Mesendoderm (in vitro differentiated cells): ENCODE measurements around the gene SCP2.

ENCODE experiments used
- DNase-seq: peaks from one replicate; pipeline ENCODE4 v3.0.0; 2013
- H2AK5ac ChIP-seq: 2 replicates; pipeline ENCODE4 v1.6.1; 2013; ENCODE audit warnings: low read length, inconsistent platforms
- H2BK120ac ChIP-seq: 2 replicates; pipeline ENCODE4 v1.6.1; 2013; ENCODE audit warnings: low read depth, mild to moderate bottlenecking, low read length, moderate library complexity, mixed read lengths
- H2BK15ac ChIP-seq: replicated peaks from 2 replicates; pipeline ENCODE4 v1.6.1; 2013; ENCODE audit warnings: low read depth, mild to moderate bottlenecking, moderate library complexity
- H2BK5ac ChIP-seq: 2 replicates; pipeline ENCODE4 v1.6.1; 2013; ENCODE audit warnings: low read length, inconsistent platforms
- H3K18ac ChIP-seq: 2 replicates; pipeline ENCODE4 v1.6.1; 2013; ENCODE audit warnings: mild to moderate bottlenecking, low read length, mixed read lengths
- H3K23ac ChIP-seq: one replicate; pipeline ENCODE4 v1.6.1; 2013; ENCODE audit warnings: low read length
- H3K27ac ChIP-seq: 2 replicates; pipeline ENCODE4 v1.5.1; 2013; ENCODE audit warnings: low read depth, mild to moderate bottlenecking, inconsistent platforms, low read length, moderate library complexity
- H3K27me3 ChIP-seq: 2 replicates; pipeline ENCODE4 v1.6.1; 2013; ENCODE audit warnings: low read length, control low read depth, mild to moderate bottlenecking, inconsistent platforms; ENCODE audit not compliant: insufficient read depth, poor library complexity
- H3K36me3 ChIP-seq: 2 replicates; pipeline ENCODE4 v1.6.1; 2013; ENCODE audit warnings: low read length, inconsistent platforms; ENCODE audit not compliant: control insufficient read depth, insufficient read depth
- H3K4ac ChIP-seq: one replicate; pipeline ENCODE4 v1.6.1; 2013; ENCODE audit warnings: low read depth, mild to moderate bottlenecking, low read length, moderate library complexity
- H3K4me1 ChIP-seq: 2 replicates; pipeline ENCODE4 v1.6.1; 2013; ENCODE audit warnings: low read depth, low read length, inconsistent platforms; ENCODE audit not compliant: control insufficient read depth
- H3K4me2 ChIP-seq: 2 replicates; pipeline ENCODE4 v1.6.1; 2013; ENCODE audit warnings: low read length
- H3K4me3 ChIP-seq: 2 replicates; pipeline ENCODE4 v1.5.1; 2013; ENCODE audit warnings: mild to moderate bottlenecking, low read length
- H3K56ac ChIP-seq: one replicate; pipeline ENCODE4 v1.6.1; 2013; ENCODE audit warnings: low read length
- H3K79me1 ChIP-seq: 2 replicates; pipeline ENCODE4 v1.6.1; 2013; ENCODE audit warnings: low read length, inconsistent platforms
- H3K79me2 ChIP-seq: 2 replicates; pipeline ENCODE4 v1.6.1; 2013; ENCODE audit warnings: mild to moderate bottlenecking, low read length; ENCODE audit not compliant: control insufficient read depth, insufficient read depth
- H3K9ac ChIP-seq: 2 replicates; pipeline ENCODE4 v1.6.1; 2013; ENCODE audit warnings: low read length, inconsistent platforms
- H4K5ac ChIP-seq: one replicate; pipeline ENCODE4 v1.6.1; 2013; ENCODE audit warnings: low read length
- H4K8ac ChIP-seq: one replicate; pipeline ENCODE4 v1.6.1; 2013; ENCODE audit warnings: low read depth, mild to moderate bottlenecking, control low read depth, low read length, moderate library complexity
- WGBS: extraction: QIAGEN DNeasy Blood & Tissue Kit; methylation state at CpG from one replicate; pipeline ENCODE4 v1.1.7; 2013; ENCODE audit warnings: low lambda C conversion rate, missing lambda C conversion rate; ENCODE audit not compliant: insufficient coverage; ENCODE audit errors: extremely low coverage; 5-methylcytosine and 5-hydroxymethylcytosine counted together

SCP2 gene

DNA sequence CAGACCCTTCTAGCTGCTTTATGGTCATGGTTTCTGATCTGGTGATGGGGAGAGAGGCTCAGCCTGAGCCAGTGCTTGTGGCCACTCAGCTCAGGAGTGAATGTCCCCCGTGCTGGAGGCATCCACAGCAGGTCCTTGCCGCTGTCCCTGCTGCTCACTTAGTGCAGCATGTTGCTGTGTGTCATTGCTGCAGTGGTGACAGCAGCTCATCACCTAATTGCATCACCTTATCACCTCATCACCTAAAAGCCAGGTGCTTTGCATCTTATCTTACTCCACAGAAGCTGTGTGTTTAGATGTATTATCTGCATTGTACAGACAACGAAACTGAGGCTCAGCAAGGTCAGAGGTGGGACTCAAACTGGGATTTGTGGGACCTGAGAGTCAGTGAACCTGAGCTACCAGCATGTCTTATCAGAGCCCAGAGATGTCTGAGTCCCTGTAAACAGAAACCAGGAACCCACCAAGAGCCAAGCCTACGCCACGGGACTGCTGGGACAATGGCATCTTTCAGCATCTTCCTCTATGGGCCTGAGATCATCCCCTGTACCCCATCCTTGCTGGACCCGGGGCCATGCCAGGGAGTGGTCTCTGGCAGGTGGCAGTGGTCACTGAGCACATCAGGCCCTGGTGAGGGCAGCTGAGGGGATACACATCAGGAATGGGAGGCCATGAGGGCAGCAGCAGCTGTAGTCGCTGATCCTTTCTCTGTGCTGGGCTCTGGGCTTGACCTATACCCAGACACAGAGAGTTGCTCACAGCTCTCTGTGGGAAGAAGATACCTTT, 141.4 kb downstream of the SCP2 start:
- no peak overlapping the region for H3K9ac ChIP-seq
- no peak overlapping the region for H2AK5ac ChIP-seq
- no peak overlapping the region for H3K18ac ChIP-seq
- no peak overlapping the region for H2BK15ac ChIP-seq
- H3K27ac ChIP-seq = no peak overlapping the region
- H3K23ac ChIP-seq = no peak overlapping the region
- DNase-seq = no peak
- H3K27me3 ChIP-seq = peaks cover 2% of the 10 kb centered on the region
- no peak overlapping the region for H4K8ac ChIP-seq
- H3K4me3 ChIP-seq = no peak overlapping the region
- no peaks in the 10 kb centered on the region for H3K79me2 ChIP-seq
- no peaks in the 10 kb centered on the region for H3K4me1 ChIP-seq
- H3K79me1 ChIP-seq = no peaks in the 10 kb centered on the region
- H3K36me3 ChIP-seq = no peaks in the 10 kb centered on the region
- WGBS = no CpG with 5 or more reads among the region's 7 CpGs
- H3K4ac ChIP-seq = no peak overlapping the region
- H3K4me2 ChIP-seq = no peak overlapping the region
- no peak overlapping the region for H2BK5ac ChIP-seq
- no peak overlapping the region for H2BK120ac ChIP-seq
- no peak overlapping the region for H3K56ac ChIP-seq
- no peak overlapping the region for H4K5ac ChIP-seq

DNA sequence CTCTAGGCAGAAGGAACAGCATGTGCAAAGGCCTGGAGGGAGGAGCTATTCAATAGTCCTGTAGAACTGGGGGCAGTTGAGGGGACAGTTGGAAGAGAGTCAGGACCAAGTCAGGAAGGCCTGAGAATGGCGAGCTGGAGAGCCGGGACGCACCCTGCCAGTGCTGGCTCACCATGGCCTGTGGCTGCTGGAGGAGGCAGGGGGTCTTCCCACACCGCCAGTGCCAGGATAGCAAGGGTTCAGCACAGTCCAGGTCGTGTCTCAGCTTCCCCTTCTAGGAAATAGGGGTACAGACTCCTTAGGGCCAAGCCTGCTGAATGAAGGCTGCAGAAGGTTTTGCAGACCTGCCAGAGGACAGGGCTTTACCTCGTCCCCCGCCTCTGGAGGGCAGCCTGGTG, 142.2 kb downstream of the SCP2 start:
- H3K56ac ChIP-seq = no peak overlapping the region
- no peak overlapping the region for H2BK120ac ChIP-seq
- no peak overlapping the region for H3K18ac ChIP-seq
- H3K27ac ChIP-seq = no peak overlapping the region
- WGBS = no CpG with 5 or more reads among the region's 7 CpGs
- no peaks in the 10 kb centered on the region for H3K79me1 ChIP-seq
- H2BK15ac ChIP-seq = no peak overlapping the region
- H4K8ac ChIP-seq = no peak overlapping the region
- no peak for DNase-seq
- H3K4me3 ChIP-seq = no peak overlapping the region
- H3K4me2 ChIP-seq = no peak overlapping the region
- no peak overlapping the region for H3K4ac ChIP-seq
- H3K36me3 ChIP-seq = no peaks in the 10 kb centered on the region
- H3K27me3 ChIP-seq = no peaks in the 10 kb centered on the region
- H2BK5ac ChIP-seq = no peak overlapping the region
- H4K5ac ChIP-seq = no peak overlapping the region
- H3K9ac ChIP-seq = no peak overlapping the region
- H3K23ac ChIP-seq = no peak overlapping the region
- no peaks in the 10 kb centered on the region for H3K4me1 ChIP-seq
- no peak overlapping the region for H2AK5ac ChIP-seq
- no peaks in the 10 kb centered on the region for H3K79me2 ChIP-seq

DNA sequence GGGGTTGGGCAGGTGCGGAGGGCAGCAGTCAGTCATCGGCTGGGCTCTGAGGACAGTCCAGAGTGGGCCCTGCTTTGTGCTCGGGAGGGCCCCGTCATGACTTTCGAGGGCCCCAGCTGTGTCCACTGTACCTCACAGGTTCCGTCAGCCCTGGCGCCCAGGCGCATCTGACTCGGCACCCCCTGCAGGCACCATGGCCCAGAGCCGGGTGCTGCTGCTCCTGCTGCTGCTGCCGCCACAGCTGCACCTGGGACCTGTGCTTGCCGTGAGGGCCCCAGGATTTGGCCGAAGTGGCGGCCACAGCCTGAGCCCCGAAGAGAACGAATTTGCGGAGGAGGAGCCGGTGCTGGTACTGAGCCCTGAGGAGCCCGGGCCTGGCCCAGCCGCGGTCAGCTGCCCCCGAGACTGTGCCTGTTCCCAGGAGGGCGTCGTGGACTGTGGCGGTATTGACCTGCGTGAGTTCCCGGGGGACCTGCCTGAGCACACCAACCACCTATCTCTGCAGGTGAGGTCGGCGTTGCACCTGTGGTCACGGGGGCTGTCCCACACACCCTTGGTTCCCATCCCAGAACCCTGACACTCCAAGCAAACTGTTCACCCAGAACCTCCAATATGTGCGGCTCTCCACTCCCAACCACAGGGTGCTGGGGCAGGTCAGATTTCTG, 142.7 kb downstream of the SCP2 start:
- no peaks in the 10 kb centered on the region for H3K79me2 ChIP-seq
- H4K8ac ChIP-seq = no peak overlapping the region
- H3K9ac ChIP-seq = no peak overlapping the region
- no peak overlapping the region for H3K4me2 ChIP-seq
- H2BK5ac ChIP-seq = no peak overlapping the region
- H3K36me3 ChIP-seq = no peaks in the 10 kb centered on the region
- H3K27me3 ChIP-seq = no peaks in the 10 kb centered on the region
- no CpG with 5 or more reads among the region's 31 CpGs for WGBS
- no peaks in the 10 kb centered on the region for H3K4me1 ChIP-seq
- H3K79me1 ChIP-seq = no peaks in the 10 kb centered on the region
- no peak overlapping the region for H3K4ac ChIP-seq
- H3K56ac ChIP-seq = no peak overlapping the region
- no peak overlapping the region for H2BK15ac ChIP-seq
- H2AK5ac ChIP-seq = no peak overlapping the region
- no peak overlapping the region for H3K18ac ChIP-seq
- H2BK120ac ChIP-seq = no peak overlapping the region
- no peak for DNase-seq
- H4K5ac ChIP-seq = no peak overlapping the region
- H3K4me3 ChIP-seq = no peak overlapping the region
- H3K27ac ChIP-seq = no peak overlapping the region
- H3K23ac ChIP-seq = no peak overlapping the region

DNA sequence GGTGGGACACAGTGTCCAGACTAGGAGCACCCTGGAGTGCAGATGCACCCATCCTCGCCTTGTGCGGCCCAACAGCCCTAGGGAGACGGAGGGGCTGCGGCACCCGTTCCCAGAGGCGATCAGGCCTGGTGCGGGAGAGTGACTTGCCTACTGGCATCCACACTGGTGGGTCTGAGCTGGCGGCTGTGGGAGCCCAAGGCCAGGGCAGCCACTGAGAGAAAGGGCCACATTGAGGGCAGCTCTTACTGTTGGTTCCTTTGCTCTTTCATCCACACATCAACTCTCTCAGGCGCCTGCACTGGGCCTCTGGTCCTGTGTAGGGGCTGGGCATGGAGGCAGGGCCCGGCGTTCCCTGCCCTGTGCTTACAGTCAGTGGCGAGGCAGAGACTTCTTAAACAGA, 143.5 kb downstream of the SCP2 start:
- Histone ChIP-seq H3K27ac (no peak overlapping the region), H3K23ac (no peak overlapping the region), H3K36me3 (no peaks in the 10 kb centered on the region), H3K4me3 (no peak overlapping the region), H3K27me3 (no peaks in the 10 kb centered on the region), H4K5ac (no peak overlapping the region), H4K8ac (no peak overlapping the region), H2BK120ac (no peak overlapping the region), H3K56ac (no peak overlapping the region), H3K4ac (no peak overlapping the region), H2BK15ac (no peak overlapping the region), H3K79me2 (no peaks in the 10 kb centered on the region), H3K79me1 (no peaks in the 10 kb centered on the region), H2BK5ac (no peak overlapping the region), H3K9ac (no peak overlapping the region), H3K18ac (no peak overlapping the region), H3K4me1 (no peaks in the 10 kb centered on the region), H2AK5ac (no peak overlapping the region), H3K4me2 (no peak overlapping the region)
- no peak for DNase-seq
- WGBS = no CpG with 5 or more reads among the region's 12 CpGs

DNA sequence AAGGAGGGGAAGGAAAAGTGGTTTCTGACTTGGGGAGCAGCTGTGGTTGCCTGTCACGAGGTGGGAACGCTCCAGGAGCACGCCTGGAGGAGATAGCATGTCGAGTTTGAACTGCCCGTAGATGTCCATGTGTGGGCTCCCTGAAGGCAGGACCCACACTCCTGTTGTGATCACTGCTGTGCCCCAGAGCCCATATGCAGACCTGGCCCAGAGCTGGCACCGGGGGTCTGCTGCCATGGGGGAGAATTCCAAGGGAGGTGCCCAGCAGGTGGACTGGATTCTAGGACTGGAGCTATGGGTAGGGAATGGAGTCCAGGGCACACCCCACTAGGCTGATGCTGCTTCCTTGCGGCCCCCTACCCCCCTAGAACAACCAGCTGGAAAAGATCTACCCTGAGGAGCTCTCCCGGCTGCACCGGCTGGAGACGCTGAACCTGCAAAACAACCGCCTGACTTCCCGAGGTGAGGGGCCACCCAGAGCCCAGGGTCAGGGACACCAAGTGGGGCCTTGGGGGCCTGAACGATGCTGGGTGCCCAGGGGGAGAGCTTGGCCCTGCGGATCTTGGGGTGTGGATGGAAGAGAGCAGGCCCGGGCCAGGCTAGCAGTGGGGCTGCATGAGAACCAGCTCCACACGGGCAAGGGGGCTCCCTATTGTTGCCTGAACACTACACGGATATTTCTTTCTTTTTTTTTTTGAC, 144.2 kb downstream of the SCP2 start:
- no peak overlapping the region for H3K4me2 ChIP-seq
- H3K18ac ChIP-seq = no peak overlapping the region
- H3K27ac ChIP-seq = no peak overlapping the region
- H3K79me1 ChIP-seq = no peaks in the 10 kb centered on the region
- H2BK120ac ChIP-seq = no peak overlapping the region
- H4K8ac ChIP-seq = no peak overlapping the region
- WGBS = no CpG with 5 or more reads among the region's 17 CpGs
- no peak overlapping the region for H3K4me3 ChIP-seq
- no peak overlapping the region for H4K5ac ChIP-seq
- no peak overlapping the region for H3K4ac ChIP-seq
- no peak overlapping the region for H2BK5ac ChIP-seq
- no peak overlapping the region for H3K23ac ChIP-seq
- H2AK5ac ChIP-seq = no peak overlapping the region
- no peak overlapping the region for H2BK15ac ChIP-seq
- H3K9ac ChIP-seq = no peak overlapping the region
- H3K79me2 ChIP-seq = no peaks in the 10 kb centered on the region
- no peak for DNase-seq
- no peaks in the 10 kb centered on the region for H3K27me3 ChIP-seq
- H3K36me3 ChIP-seq = no peaks in the 10 kb centered on the region
- no peaks in the 10 kb centered on the region for H3K4me1 ChIP-seq
- no peak overlapping the region for H3K56ac ChIP-seq
